ENCODE results near the gene BRME1. TPM values are rescaled to one million over a fixed set of nuclear protein-coding genes. Genes with fewer than 3 reads are reported as not detected.
A peak's percentile ranks its signal among the peaks of the same experiment; 100 is the strongest.

Gene BRME1
- total RNA-seq, 4 donors from 2014 or later = 0.34 to 1.7 (median 1.0) TPM

- TF ChIP-seq, protein P1, sequence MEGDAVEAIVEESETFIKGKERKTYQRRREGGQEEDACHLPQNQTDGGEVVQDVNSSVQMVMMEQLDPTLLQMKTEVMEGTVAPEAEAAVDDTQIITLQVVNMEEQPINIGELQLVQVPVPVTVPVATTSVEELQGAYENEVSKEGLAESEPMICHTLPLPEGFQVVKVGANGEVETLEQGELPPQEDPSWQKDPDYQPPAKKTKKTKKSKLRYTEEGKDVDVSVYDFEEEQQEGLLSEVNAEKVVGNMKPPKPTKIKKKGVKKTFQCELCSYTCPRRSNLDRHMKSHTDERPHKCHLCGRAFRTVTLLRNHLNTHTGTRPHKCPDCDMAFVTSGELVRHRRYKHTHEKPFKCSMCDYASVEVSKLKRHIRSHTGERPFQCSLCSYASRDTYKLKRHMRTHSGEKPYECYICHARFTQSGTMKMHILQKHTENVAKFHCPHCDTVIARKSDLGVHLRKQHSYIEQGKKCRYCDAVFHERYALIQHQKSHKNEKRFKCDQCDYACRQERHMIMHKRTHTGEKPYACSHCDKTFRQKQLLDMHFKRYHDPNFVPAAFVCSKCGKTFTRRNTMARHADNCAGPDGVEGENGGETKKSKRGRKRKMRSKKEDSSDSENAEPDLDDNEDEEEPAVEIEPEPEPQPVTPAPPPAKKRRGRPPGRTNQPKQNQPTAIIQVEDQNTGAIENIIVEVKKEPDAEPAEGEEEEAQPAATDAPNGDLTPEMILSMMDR (IDR thresholded peaks at IDR 0.05) = peak; percentile 94 to 100 (median 99)
- peak in 1 of 2 donors; percentile 16 for TF ChIP-seq POLR2A (IDR thresholded peaks at IDR 0.05)
- Histone ChIP-seq H3K9me3 (no peaks in the 10 kb centered on the region), H3K4me1 (peaks cover 6 to 32% of the 10 kb centered on the region in 2 donors), H3K27ac (peak overlapping the region; percentile 72 to 82 (median 79)), H3K4me3 (replicated peaks in 1 of 3) (no peak overlapping the region), H3K27me3 (no peaks in the 10 kb centered on the region), H3K36me3 (no peaks in the 10 kb centered on the region)
- DNase-seq = peak; percentile 98
- intact Hi-C loops (cut with DNase I) = no loop called here
- 10 to 20% methylated on average over 18 to 19 of the region's 34 CpGs for WGBS, 2 donors
Measured at GRCh38 chr19:13880059-13881043, 25.6 kb downstream of the BRME1 start.

- TF ChIP-seq, protein P1 (IDR thresholded peaks at IDR 0.05) = no peak
- no peak for TF ChIP-seq POLR2A (IDR thresholded peaks at IDR 0.05)
- Histone ChIP-seq H3K36me3 (no peaks in the 10 kb centered on the region), H3K9me3 (no peaks in the 10 kb centered on the region), H3K4me3 (replicated peaks in 1 of 3) (no peak overlapping the region), H3K4me1 (peaks cover 9 to 22% of the 10 kb centered on the region in 2 donors), H3K27ac (no peak overlapping the region), H3K27me3 (no peaks in the 10 kb centered on the region)
- intact Hi-C loops (cut with DNase I) = loop anchor here (10.0 kb wide), 1 partner anchor 603 kb away; no protein-coding TSS in a partner anchor
- DNase-seq = no peak
- 89 to 91% methylated on average over 18 to 19 of the region's 27 CpGs for WGBS, 2 donors
Measured at GRCh38 chr19:13877303-13877702, 28.6 kb downstream of the BRME1 start.

GRCh38 chr19:13876834-13877233 is 29.1 kb downstream of the BRME1 start, which contains the start of gene NANOS3:
Gene NANOS3, plus strand, starts transcription at chr19:13877134. Its CDS starts 115 bp downstream, at chr19:13877249.
- no peak for TF ChIP-seq POLR2A (IDR thresholded peaks at IDR 0.05)
- TF ChIP-seq, protein P1 (IDR thresholded peaks at IDR 0.05) = no peak
- intact Hi-C loops (cut with DNase I) = loop anchor here (10.0 kb wide), 1 partner anchor 602 kb away; no protein-coding TSS in a partner anchor

GRCh38 chr19:13875824-13876223 is 30.1 kb downstream of the BRME1 start:
- Histone ChIP-seq H3K4me1 (peaks cover 9% of the 10 kb centered on the region in 2 donors), H3K36me3 (no peaks in the 10 kb centered on the region), H3K27ac (no peak overlapping the region), H3K9me3 (no peaks in the 10 kb centered on the region), H3K27me3 (no peaks in the 10 kb centered on the region), H3K4me3 (replicated peaks in 1 of 3) (no peak overlapping the region)
- intact Hi-C loops (cut with DNase I) = loop anchor here (10.0 kb wide), 1 partner anchor 601 kb away; no protein-coding TSS in a partner anchor
- DNase-seq = no peak
- WGBS, 2 donors = 95 to 100% methylated on average over 4 to 5 of the region's 5 CpGs
- no peak for TF ChIP-seq POLR2A (IDR thresholded peaks at IDR 0.05)

More at GRCh38 chr19:13876834-13877233, 29.1 kb downstream of the BRME1 start, which contains the start of gene NANOS3:
- H3K9me3 ChIP-seq = no peaks in the 10 kb centered on the region
- H3K36me3 ChIP-seq = no peaks in the 10 kb centered on the region
- 66 to 83% methylated on average over 1 to 5 of the region's 5 CpGs for WGBS, 2 donors
- H3K27ac ChIP-seq = no peak within 1 kb of the TSS
- no peak within 1 kb of the TSS for H3K4me3 ChIP-seq (replicated peaks in 1 of 3)
- DNase-seq = no peak
- H3K4me1 ChIP-seq = peaks cover 9 to 19% of the 10 kb centered on the region in 2 donors
- H3K27me3 ChIP-seq = no peaks in the 10 kb centered on the region

DNA sequence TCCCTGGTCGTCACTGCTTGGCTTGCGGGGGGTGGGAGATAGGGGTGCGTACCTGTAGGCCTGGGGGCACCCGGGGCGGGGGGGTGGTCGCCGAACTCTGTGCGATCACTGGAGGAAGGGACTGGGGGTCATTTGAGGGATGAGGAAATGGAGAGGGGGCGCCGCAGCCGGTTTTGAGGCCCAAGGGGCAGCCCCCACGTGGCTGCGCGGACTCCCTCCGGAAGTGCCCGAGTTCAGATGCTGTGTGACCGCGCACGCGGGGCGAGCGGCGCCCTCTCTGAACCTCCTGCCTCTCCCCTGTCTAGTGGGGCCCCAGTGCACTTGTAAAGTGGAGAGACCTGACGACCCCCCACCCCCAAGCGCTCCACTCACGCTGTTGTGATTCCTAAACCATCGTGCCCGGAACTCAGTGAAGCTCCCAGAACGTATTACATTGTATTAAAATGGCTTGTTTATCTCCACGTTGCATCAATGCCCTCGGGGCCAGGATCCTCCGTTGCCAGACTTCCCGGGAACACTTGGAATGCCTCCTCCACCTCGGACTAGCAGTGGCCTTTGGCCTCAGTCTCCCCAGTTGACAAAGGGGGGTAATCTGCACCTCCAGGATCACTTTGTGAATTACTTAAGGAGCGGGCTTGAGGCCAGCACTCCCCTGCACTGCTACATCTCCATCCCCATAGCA is 31.9 kb downstream of the BRME1 start:
- DNase-seq = no peak
- peaks cover 0 to 3% of the 10 kb centered on the region in 2 donors for H3K4me1 ChIP-seq
- WGBS, 2 donors = 57 to 60% methylated on average over 32 to 35 of the region's 35 CpGs
- intact Hi-C loops (cut with DNase I) = loop anchor here (5.0 to 10.0 kb wide), 2 partner anchors 272 to 599 kb away; no protein-coding TSS in a partner anchor
- H3K9me3 ChIP-seq = no peaks in the 10 kb centered on the region
- TF ChIP-seq, protein P1 (IDR thresholded peaks at IDR 0.05) = no peak
- TF ChIP-seq POLR2A (IDR thresholded peaks at IDR 0.05) = no peak
- no peaks in the 10 kb centered on the region for H3K36me3 ChIP-seq
- no peak overlapping the region for H3K27ac ChIP-seq
- H3K4me3 ChIP-seq (replicated peaks in 1 of 3) = no peak overlapping the region
- H3K27me3 ChIP-seq = no peaks in the 10 kb centered on the region
